HEK293 (cell line): ENCODE data around the gene CISD2.

Experiments used
- BCL11A ChIP-seq: fragments of 450-650 bp; formaldehyde crosslinking; IDR thresholded peaks from 2 replicates; pipeline ENCODE4 v1.5.1; 2016; ENCODE audit warnings: low read depth, missing biosample characterization, missing genetic modification characterization
- ELK4 ChIP-seq: IDR thresholded peaks from 2 replicates; pipeline ENCODE4 v1.6.1; 2011; ENCODE audit warnings: mild to moderate bottlenecking, low read depth, low read length, borderline replicate concordance
- GLI4 ChIP-seq: fragments of 450-650 bp; formaldehyde crosslinking; IDR thresholded peaks from 2 replicates; pipeline ENCODE4 v1.5.1; 2016; ENCODE audit warnings: missing biosample characterization, missing genetic modification characterization
- KLF10 ChIP-seq: fragments of 450-650 bp; IDR thresholded peaks from 2 replicates; pipeline ENCODE4 v1.5.1; 2018; ENCODE audit warnings: missing biosample characterization, mild to moderate bottlenecking, missing genetic modification characterization
- PATZ1 ChIP-seq: fragments of 450-650 bp; formaldehyde crosslinking; IDR thresholded peaks from 2 replicates; pipeline ENCODE4 v1.5.1; 2016; ENCODE audit warnings: missing biosample characterization, missing genetic modification characterization
- SCRT2 ChIP-seq: fragments of 450-650 bp; formaldehyde crosslinking; IDR thresholded peaks from 2 replicates; pipeline ENCODE4 v1.5.1; 2016; ENCODE audit warnings: missing biosample characterization, missing genetic modification characterization
- ZBTB17 ChIP-seq: fragments of 450-650 bp; formaldehyde crosslinking; IDR thresholded peaks from 2 replicates; pipeline ENCODE4 v1.5.1; 2016; ENCODE audit warnings: missing biosample characterization, missing genetic modification characterization
- ZBTB21 ChIP-seq: fragments of 450-650 bp; formaldehyde crosslinking; IDR thresholded peaks from 2 replicates; pipeline ENCODE4 v1.5.1; 2017; ENCODE audit warnings: missing biosample characterization, missing genetic modification characterization
- ZBTB44 ChIP-seq: fragments of 450-650 bp; IDR thresholded peaks from 2 replicates; pipeline ENCODE4 v1.5.1; 2018; ENCODE audit warnings: missing biosample characterization, mild to moderate bottlenecking, missing genetic modification characterization
- ZBTB8A ChIP-seq: fragments of 450-650 bp; formaldehyde crosslinking; IDR thresholded peaks from 2 replicates; pipeline ENCODE4 v1.5.1; 2016; ENCODE audit warnings: missing biosample characterization, missing genetic modification characterization
- ZNF24 ChIP-seq: fragments of 450-650 bp; formaldehyde crosslinking; IDR thresholded peaks from 2 replicates; pipeline ENCODE4 v1.5.1; 2016; ENCODE audit warnings: missing biosample characterization, missing genetic modification characterization
- ZNF280C ChIP-seq: fragments of 450-650 bp; formaldehyde crosslinking; IDR thresholded peaks from 2 replicates; pipeline ENCODE4 v1.5.1; 2016; ENCODE audit warnings: missing biosample characterization, missing genetic modification characterization
- ZNF280D ChIP-seq: fragments of 450-650 bp; formaldehyde crosslinking; IDR thresholded peaks from 2 replicates; pipeline ENCODE4 v1.5.1; 2016; ENCODE audit warnings: missing biosample characterization, missing genetic modification characterization
- ZNF354C ChIP-seq: fragments of 450-650 bp; formaldehyde crosslinking; IDR thresholded peaks from 2 replicates; pipeline ENCODE4 v1.5.1; 2016; ENCODE audit warnings: missing biosample characterization, missing genetic modification characterization, low read depth, borderline replicate concordance
- ZNF391 ChIP-seq: fragments of 450-650 bp; formaldehyde crosslinking; IDR thresholded peaks from 2 replicates; pipeline ENCODE4 v1.5.1; 2016; ENCODE audit warnings: low read depth, missing biosample characterization, missing genetic modification characterization, borderline replicate concordance
- ZNF404 ChIP-seq: fragments of 450-650 bp; formaldehyde crosslinking; IDR thresholded peaks from 2 replicates; pipeline ENCODE4 v1.5.1; 2017; ENCODE audit warnings: missing biosample characterization, missing genetic modification characterization
- ZNF501 ChIP-seq: fragments of 450-650 bp; formaldehyde crosslinking; IDR thresholded peaks from 2 replicates; pipeline ENCODE4 v1.5.1; 2016; ENCODE audit warnings: missing biosample characterization, missing genetic modification characterization
- ZNF513 ChIP-seq: fragments of 450-650 bp; IDR thresholded peaks from 2 replicates; pipeline ENCODE4 v1.5.1; 2018; ENCODE audit warnings: missing biosample characterization, missing genetic modification characterization
- ZNF558 ChIP-seq: fragments of 450-650 bp; formaldehyde crosslinking; IDR thresholded peaks from 2 replicates; pipeline ENCODE4 v1.5.1; 2016; ENCODE audit warnings: missing biosample characterization, missing genetic modification characterization
- ZNF585B ChIP-seq: fragments of 450-650 bp; formaldehyde crosslinking; IDR thresholded peaks from 2 replicates; pipeline ENCODE4 v1.5.1; 2016; ENCODE audit warnings: missing biosample characterization, missing genetic modification characterization
- ZNF621 ChIP-seq: fragments of 450-650 bp; formaldehyde crosslinking; IDR thresholded peaks from 2 replicates; pipeline ENCODE4 v1.5.1; 2017; ENCODE audit warnings: missing biosample characterization, missing genetic modification characterization
- ZNF645 ChIP-seq: fragments of 450-650 bp; formaldehyde crosslinking; IDR thresholded peaks from 2 replicates; pipeline ENCODE4; 2016; ENCODE audit warnings: missing biosample characterization, missing genetic modification characterization
- ZNF785 ChIP-seq: fragments of 450-650 bp; formaldehyde crosslinking; IDR thresholded peaks from 2 replicates; pipeline ENCODE4 v1.5.1; 2016; ENCODE audit warnings: missing biosample characterization, missing genetic modification characterization
- ZSCAN16 ChIP-seq: fragments of 450-650 bp; formaldehyde crosslinking; IDR thresholded peaks from 2 replicates; pipeline ENCODE4 v1.5.1; 2016; ENCODE audit warnings: missing biosample characterization, missing genetic modification characterization

The CISD2 gene

GRCh38 chr4:102827674-102828496, 40.9 kb upstream of the CISD2 start (continued):
- no peak for TF ChIP-seq ZNF280C (tag by site-specific recombination)
- 0 out of 2 replicates have a peak, but pooled peaks have one; percentile 2 for TF ChIP-seq GLI4 (tag by site-specific recombination)
- 0 out of 2 replicates have a peak, but pooled peaks have one; percentile 7 for TF ChIP-seq ZNF785 (tag by site-specific recombination)
- TF ChIP-seq ZNF513 (tag by site-specific recombination): no peak
- TF ChIP-seq ZNF558 (tag by site-specific recombination): no peak
- TF ChIP-seq ZBTB8A (tag by site-specific recombination): no peak
- no peak for TF ChIP-seq SCRT2 (tag by site-specific recombination)
- no peak for TF ChIP-seq ZNF280D (tag by site-specific recombination)
- TF ChIP-seq ZNF354C (tag by site-specific recombination): no peak
- TF ChIP-seq ZNF621 (tag by site-specific recombination): no peak
- no peak for TF ChIP-seq ZNF645 (tag by site-specific recombination)
- TF ChIP-seq ZNF24 (tag by site-specific recombination): peak; percentile 27
- TF ChIP-seq ZNF501: peak; percentile 44
- TF ChIP-seq ELK4: peak; percentile 72; the same call in 1 of the 2 replicates
- peak; percentile 8; the same call in 1 of the 2 replicates for TF ChIP-seq PATZ1 (tag by site-specific recombination)
- TF ChIP-seq KLF10 (tag by site-specific recombination): no peak
- TF ChIP-seq ZSCAN16: no peak
- TF ChIP-seq BCL11A (tag by site-specific recombination): no peak
- peak; percentile 61 for TF ChIP-seq ZBTB17
- no peak for TF ChIP-seq ZNF404 (tag by site-specific recombination)
- TF ChIP-seq ZNF585B (tag by site-specific recombination): no peak
- TF ChIP-seq ZBTB44 (tag by site-specific recombination): no peak
- peak; percentile 44; the same call in 1 of the 2 replicates for TF ChIP-seq ZBTB21 (tag by site-specific recombination)
- TF ChIP-seq ZNF391 (tag by site-specific recombination): no peak
